Right forelimb (tissue), 1 donor: Measurements from ENCODE around the gene C22orf39.

Source experiments
- DNase-seq: peaks from one replicate; pipeline ENCODE4 v3.0.0-alpha.2; 2018

The C22orf39 gene

GRCh38 chr22:19397734-19398104 lies 49.8 kb downstream of the C22orf39 start:
- DNase-seq = no peak

GRCh38 chr22:19396934-19397733 lies 50.4 kb downstream of the C22orf39 start:
- no peak for DNase-seq

DNA sequence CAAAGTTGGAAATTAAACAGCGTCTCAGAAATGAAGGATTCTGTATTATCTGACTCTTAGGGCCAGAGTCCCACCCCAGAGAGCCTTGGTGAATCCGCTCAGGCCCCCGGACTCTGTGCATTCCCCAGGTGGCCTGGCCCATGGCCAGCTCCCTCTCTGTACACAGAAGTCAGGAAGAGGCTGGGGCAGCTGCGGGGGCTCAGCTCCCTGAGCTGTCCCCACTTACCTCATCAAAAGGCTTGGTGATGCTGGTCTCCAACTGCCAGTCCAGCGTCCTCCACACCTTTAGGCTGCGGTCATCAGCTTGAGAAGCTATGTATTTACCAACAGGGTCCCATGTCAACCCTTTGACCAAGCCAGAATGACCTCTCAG lies 51.0 kb downstream of the C22orf39 start:
- no peak for DNase-seq

DNA sequence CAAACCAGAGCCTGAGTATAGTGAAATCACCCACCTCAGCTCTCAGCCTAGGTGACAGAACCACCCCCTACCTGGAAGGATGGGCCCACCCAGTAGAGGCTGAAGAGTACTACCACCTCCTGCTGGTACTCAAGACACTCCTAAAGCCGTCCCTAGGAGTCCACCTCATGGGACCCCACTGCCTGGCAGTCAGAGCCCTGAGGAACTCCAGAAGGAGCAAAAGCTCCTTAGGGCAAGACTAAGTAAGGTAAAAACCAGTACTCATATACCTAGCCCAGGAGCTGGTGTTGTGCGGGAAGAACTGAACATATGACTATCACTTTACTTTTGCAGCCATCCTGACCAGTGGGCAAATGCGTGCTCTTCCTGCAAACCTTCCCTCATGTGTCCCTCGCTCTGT lies 52.2 kb downstream of the C22orf39 start:
- DNase-seq = no peak

GRCh38 chr22:19394274-19395050 lies 53.0 kb downstream of the C22orf39 start:
- DNase-seq = no peak

DNA sequence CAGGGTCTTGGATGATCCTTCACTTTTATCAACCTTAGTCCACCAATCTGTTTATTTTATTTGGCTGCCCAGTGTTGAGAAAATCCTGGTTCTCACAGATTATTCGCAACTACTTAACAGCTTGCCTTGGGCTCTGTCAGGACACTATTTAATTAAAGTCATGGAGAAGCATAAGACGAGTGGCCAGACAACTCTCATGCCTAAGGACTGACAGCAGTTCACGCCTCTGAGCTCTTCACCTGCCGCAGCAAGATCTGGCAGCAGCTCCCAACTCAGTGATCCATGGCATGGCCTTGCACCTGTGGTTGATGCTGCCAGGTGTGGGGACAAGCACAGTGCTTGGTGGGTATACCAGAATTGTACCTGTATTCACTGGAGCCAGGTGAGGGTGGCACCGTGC lies 53.8 kb downstream of the C22orf39 start:
- DNase-seq = no peak
